NB4 (cell line): Measurements from ENCODE around the gene ABHD12.

Experiments
- CTCF ChIP-seq: IDR thresholded peaks from one replicate; pipeline ENCODE4 v1.5.1; 2012; ENCODE audit warnings: low read depth, low read length
- MAX ChIP-seq: IDR thresholded peaks from 2 replicates; pipeline ENCODE4 v1.6.1; 2011; ENCODE audit warnings: low read depth, low read length
- MYC ChIP-seq: IDR thresholded peaks from 2 replicates; pipeline ENCODE4 v1.6.1; 2011; ENCODE audit warnings: low read depth, low read length
- POLR2A ChIP-seq: IDR thresholded peaks from 2 replicates; pipeline ENCODE4 v1.6.1; 2011; ENCODE audit warnings: mild to moderate bottlenecking; ENCODE audit not compliant: insufficient read length; ENCODE audit errors: extremely low read depth

- TF ChIP-seq CTCF (no peak), MAX (no peak), POLR2A (no peak), MYC (no peak)
These were observed 138.4 kb downstream of the ABHD12 start for GRCh38 chr20:25252230-25252651.
